Measurements from ENCODE around the gene SLX9. TPM values are rescaled to one million over a fixed set of nuclear protein-coding genes. Genes with fewer than 3 reads are reported as not detected.

Gene SLX9
- total RNA-seq, 1 experiment from 2014 or later: 77.2 TPM

- Mint-ChIP-seq H3K27me3 (ENCODE audit: low read depth) (no peaks in the 10 kb centered on the region), H3K27ac (no peak overlapping the region), H3K36me3 (no peaks in the 10 kb centered on the region), H3K4me3 (no peak overlapping the region), H3K9me3 (peaks cover 8% of the 10 kb centered on the region), H3K4me1 (no peaks in the 10 kb centered on the region; the same call in 1 of the 2 replicates)
- TF ChIP-seq ZNF396 (CRISPR knock-in tag; IDR thresholded peaks at IDR 0.05; ENCODE audit: borderline replicate concordance): no peak
- TF ChIP-seq KAT7 (CRISPR knock-in tag; IDR thresholded peaks at IDR 0.05; ENCODE audit: borderline replicate concordance): no peak
- TF ChIP-seq ATF2 (CRISPR knock-in tag; IDR thresholded peaks at IDR 0.05; ENCODE audit: borderline replicate concordance, low read depth): no peak
- no peak for TF ChIP-seq NFE2L1 (CRISPR knock-in tag; IDR thresholded peaks at IDR 0.05)
- no peak for TF ChIP-seq MLX (CRISPR knock-in tag; IDR thresholded peaks at IDR 0.05)
- ChIA-PET CTCF (interaction anchor here (1.0 to 3.3 kb wide), 11 partner anchors 10 to 156 kb away, joined by 3 to 25 read pairs (median 6); partner anchors contain the start of genes ITGB2 and PTTG1IP), POLR2A (no interaction called here)
- DNase-seq (ENCODE audit: low spot score) (no peak), ATAC-seq (peak; percentile 49)
Observed at GRCh38 chr21:44907225-44907965, 32.4 kb upstream of the SLX9 start.

- no peak overlapping the region; the same call in 1 of the 2 replicates for H3K27ac Mint-ChIP-seq
- no peak overlapping the region for H3K4me3 Mint-ChIP-seq
- no peaks in the 10 kb centered on the region; the same call in 1 of the 2 replicates for H3K4me1 Mint-ChIP-seq
- ATAC-seq: peak; percentile 13; the same call in 1 of the 2 replicates
- ChIA-PET CTCF (interaction anchor here (0.6 to 3.3 kb wide), 10 partner anchors 10 to 36 kb away, joined by 3 to 25 read pairs (median 6); partner anchors contain the start of gene PTTG1IP), POLR2A (no interaction called here)
- H3K27me3 Mint-ChIP-seq (ENCODE audit: low read depth): no peaks in the 10 kb centered on the region
- H3K9me3 Mint-ChIP-seq: peaks cover 4% of the 10 kb centered on the region; the same call in 1 of the 2 replicates
- no peak for TF ChIP-seq MYBL2 (CRISPR knock-in tag; IDR thresholded peaks at IDR 0.05)
- TF ChIP-seq IRF1 (CRISPR knock-in tag; IDR thresholded peaks at IDR 0.05): no peak
- TF ChIP-seq GRHL2 (CRISPR knock-in tag; IDR thresholded peaks at IDR 0.05; ENCODE audit: insufficient replicate concordance, severe bottlenecking): no peak
- no peak for TF ChIP-seq TP53 (CRISPR knock-in tag; IDR thresholded peaks at IDR 0.05)
- TF ChIP-seq TEAD1 (CRISPR knock-in tag; IDR thresholded peaks at IDR 0.05): no peak
- TF ChIP-seq CREM (CRISPR knock-in tag; IDR thresholded peaks at IDR 0.05): no peak
- no peak for TF ChIP-seq IRF2 (CRISPR knock-in tag; IDR thresholded peaks at IDR 0.05; ENCODE audit: borderline replicate concordance, low read depth)
- no peak for TF ChIP-seq E2F1 (CRISPR knock-in tag; IDR thresholded peaks at IDR 0.05)
- TF ChIP-seq JUN (CRISPR knock-in tag; IDR thresholded peaks at IDR 0.05): no peak
- no peak for TF ChIP-seq PRRX2 (CRISPR knock-in tag; IDR thresholded peaks at IDR 0.05)
- no peaks in the 10 kb centered on the region for H3K36me3 Mint-ChIP-seq
- DNase-seq (ENCODE audit: low spot score): no peak
Observed at GRCh38 chr21:44907966-44908895, 31.6 kb upstream of the SLX9 start.

- no peaks in the 10 kb centered on the region for H3K36me3 Mint-ChIP-seq
- H3K27me3 Mint-ChIP-seq (ENCODE audit: low read depth): no peaks in the 10 kb centered on the region
- H3K4me1 Mint-ChIP-seq: no peaks in the 10 kb centered on the region; the same call in 1 of the 2 replicates
- DNase-seq (ENCODE audit: low spot score): no peak
- H3K4me3 Mint-ChIP-seq: no peak overlapping the region
- ChIA-PET CTCF (interaction anchor here (1.5 to 3.3 kb wide), 3 partner anchors 15 to 41 kb away, joined by 3 to 25 read pairs (median 3); no protein-coding TSS in a partner anchor), POLR2A (no interaction called here)
- peaks cover 4% of the 10 kb centered on the region; the same call in 1 of the 2 replicates for H3K9me3 Mint-ChIP-seq
- ATAC-seq: no peak
- no peak overlapping the region; the same call in 1 of the 2 replicates for H3K27ac Mint-ChIP-seq
- TF ChIP-seq ZNF317 (CRISPR knock-in tag; IDR thresholded peaks at IDR 0.05; ENCODE audit: borderline replicate concordance, low read depth) (no peak), PRDM15 (CRISPR knock-in tag; IDR thresholded peaks at IDR 0.05) (no peak), MYBL2 (CRISPR knock-in tag; IDR thresholded peaks at IDR 0.05) (no peak), ZNF138 (CRISPR knock-in tag; conservative IDR thresholded peaks at IDR 0.05) (no peak)
Observed at GRCh38 chr21:44908908-44909307, 30.9 kb upstream of the SLX9 start.
